Nephron progenitor cell (in vitro differentiated cells): ENCODE measurements around the gene HIVEP3.

Source experiments
- DNase-seq: peaks from one replicate; pipeline ENCODE4 v3.0.0; 2021
- H3K27ac Mint-ChIP-seq: 2 replicates; pipeline ENCODE4 v1.8.0; 2021; ENCODE audit warnings: mild to moderate bottlenecking, moderate library complexity, mixed read lengths
- H3K27me3 Mint-ChIP-seq: 2 replicates; pipeline ENCODE4 v1.8.0; 2021; ENCODE audit warnings: mild to moderate bottlenecking, low read depth, mixed read lengths; ENCODE audit not compliant: poor library complexity
- H3K36me3 Mint-ChIP-seq: 2 replicates; pipeline ENCODE4 v1.8.0; 2021; ENCODE audit warnings: low read depth, mixed read lengths
- H3K4me1 Mint-ChIP-seq: 2 replicates; pipeline ENCODE4 v1.8.0; 2021; ENCODE audit warnings: mixed read lengths
- H3K4me3 Mint-ChIP-seq: 2 replicates; pipeline ENCODE4 v1.8.0; 2021; ENCODE audit warnings: mild to moderate bottlenecking, moderate library complexity, mixed read lengths
- H3K9me3 Mint-ChIP-seq: 2 replicates; pipeline ENCODE4 v1.8.0; 2021; ENCODE audit warnings: mild to moderate bottlenecking, moderate library complexity, mixed read lengths
- CTCF ChIP-seq: fragments of 200-600 bp; sonication (generic); IDR thresholded peaks from 2 replicates; pipeline ENCODE4 v1.5.0; 2021; ENCODE audit warnings: antibody characterized with exemption

The HIVEP3 gene

GRCh38 chr1:41586230-41586629, 332.5 kb downstream of the HIVEP3 start:
- no peak overlapping the region for H3K27ac Mint-ChIP-seq
- H3K36me3 Mint-ChIP-seq: no peaks in the 10 kb centered on the region
- no peaks in the 10 kb centered on the region for H3K9me3 Mint-ChIP-seq
- peaks cover 4% of the 10 kb centered on the region for H3K27me3 Mint-ChIP-seq
- no peak overlapping the region for H3K4me3 Mint-ChIP-seq
- TF ChIP-seq CTCF: no peak
- H3K4me1 Mint-ChIP-seq: peaks cover 14% of the 10 kb centered on the region
- no peak for DNase-seq

- no peaks in the 10 kb centered on the region for H3K9me3 Mint-ChIP-seq
- TF ChIP-seq CTCF: no peak
- no peaks in the 10 kb centered on the region for H3K36me3 Mint-ChIP-seq
- peaks cover 34% of the 10 kb centered on the region for H3K4me1 Mint-ChIP-seq
- DNase-seq: no peak
- H3K4me3 Mint-ChIP-seq: no peak overlapping the region
- peaks cover 4% of the 10 kb centered on the region for H3K27me3 Mint-ChIP-seq
- no peak overlapping the region for H3K27ac Mint-ChIP-seq
These were observed 334.8 kb downstream of the HIVEP3 start for GRCh38 chr1:41583658-41584547.

- Mint-ChIP-seq H3K4me1 (peaks cover 35% of the 10 kb centered on the region), H3K36me3 (no peaks in the 10 kb centered on the region), H3K27me3 (peaks cover 4% of the 10 kb centered on the region), H3K27ac (no peak overlapping the region), H3K9me3 (no peaks in the 10 kb centered on the region), H3K4me3 (no peak overlapping the region)
- no peak for DNase-seq
- no peak for TF ChIP-seq CTCF
These were observed 335.7 kb downstream of the HIVEP3 start for GRCh38 chr1:41582851-41583657.

GRCh38 chr1:41582351-41582750, 336.4 kb downstream of the HIVEP3 start:
- Mint-ChIP-seq H3K9me3 (no peaks in the 10 kb centered on the region), H3K27me3 (peaks cover 4% of the 10 kb centered on the region), H3K36me3 (no peaks in the 10 kb centered on the region), H3K4me1 (peaks cover 35% of the 10 kb centered on the region), H3K27ac (no peak overlapping the region), H3K4me3 (no peak overlapping the region)
- TF ChIP-seq CTCF: no peak
- no peak for DNase-seq

- Mint-ChIP-seq H3K36me3 (no peaks in the 10 kb centered on the region), H3K27me3 (peaks cover 4% of the 10 kb centered on the region), H3K4me3 (no peak overlapping the region), H3K9me3 (no peaks in the 10 kb centered on the region), H3K4me1 (peaks cover 35% of the 10 kb centered on the region), H3K27ac (no peak overlapping the region)
- no peak for DNase-seq
- no peak for TF ChIP-seq CTCF
These were observed 336.8 kb downstream of the HIVEP3 start for GRCh38 chr1:41582004-41582325.
